Measurements from ENCODE around the gene ACSM4. TPM values are rescaled to one million over a fixed set of nuclear protein-coding genes. Genes with fewer than 3 reads are reported as not detected.

The ACSM4 gene
- total RNA-seq, 1 experiment from 2014 or later = not detected

DNA sequence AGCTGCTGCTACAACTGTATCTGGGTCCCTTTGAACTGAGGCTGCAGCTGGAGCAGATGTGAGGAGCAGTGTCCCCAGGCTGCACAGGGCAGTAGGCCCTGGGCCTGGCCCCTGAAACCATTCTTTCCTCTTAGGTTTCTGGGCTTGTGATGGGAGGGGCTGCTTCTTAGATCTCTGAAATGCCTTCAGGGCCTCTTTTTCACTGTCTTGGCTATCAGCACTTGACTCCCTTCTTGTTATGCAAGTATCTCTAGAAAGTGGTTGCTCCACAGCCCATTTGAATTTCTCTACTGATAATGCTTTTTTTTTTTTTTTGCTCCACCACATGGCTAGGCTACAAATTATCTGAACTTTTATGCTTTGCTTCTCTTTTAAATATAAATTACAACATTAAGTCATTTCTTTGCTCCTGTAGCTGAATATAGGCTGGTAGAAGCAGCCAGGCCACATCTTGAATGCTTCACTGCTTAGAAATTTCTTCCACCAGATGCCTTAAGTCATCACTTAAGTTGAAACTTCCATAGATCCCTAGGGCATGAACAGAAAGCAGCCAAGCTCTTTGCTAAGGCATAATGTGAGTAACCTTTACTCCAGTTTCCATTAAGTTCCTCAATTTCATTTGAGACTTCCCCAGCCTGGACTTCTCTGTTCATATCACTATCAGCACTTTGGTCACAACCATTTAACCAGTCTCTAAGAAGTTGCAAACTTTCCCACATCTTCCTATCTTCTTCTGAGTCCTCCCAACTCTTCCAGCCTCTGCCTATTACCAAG lies 41.1 kb downstream of the ACSM4 start:
- H3K27ac ChIP-seq (ENCODE audit: low read length) = no peak overlapping the region
- H3K79me2 ChIP-seq (ENCODE audit: low read length) = no peaks in the 10 kb centered on the region
- no peak overlapping the region for H2AFZ ChIP-seq (ENCODE audit: low read length)
- POLR2A ChIA-PET (ENCODE audit: unreplicated experiment) = no interaction called here
- no peaks in the 10 kb centered on the region for H3K9me2 ChIP-seq (replicated peaks; ENCODE audit: low read length)
- CTCF ChIA-PET = no interaction called here
- no peaks in the 10 kb centered on the region for H3F3A ChIP-seq (ENCODE audit: low read length, unreplicated experiment)
- no peak for DNase-seq
- no peak for TF ChIP-seq EZH2 (IDR thresholded peaks at IDR 0.05; ENCODE audit: low read length, unreplicated experiment)
- no peak for TF ChIP-seq EZH2phosphoT487 (IDR thresholded peaks at IDR 0.05; ENCODE audit: borderline replicate concordance, low read length)
- TF ChIP-seq, protein P1, sequence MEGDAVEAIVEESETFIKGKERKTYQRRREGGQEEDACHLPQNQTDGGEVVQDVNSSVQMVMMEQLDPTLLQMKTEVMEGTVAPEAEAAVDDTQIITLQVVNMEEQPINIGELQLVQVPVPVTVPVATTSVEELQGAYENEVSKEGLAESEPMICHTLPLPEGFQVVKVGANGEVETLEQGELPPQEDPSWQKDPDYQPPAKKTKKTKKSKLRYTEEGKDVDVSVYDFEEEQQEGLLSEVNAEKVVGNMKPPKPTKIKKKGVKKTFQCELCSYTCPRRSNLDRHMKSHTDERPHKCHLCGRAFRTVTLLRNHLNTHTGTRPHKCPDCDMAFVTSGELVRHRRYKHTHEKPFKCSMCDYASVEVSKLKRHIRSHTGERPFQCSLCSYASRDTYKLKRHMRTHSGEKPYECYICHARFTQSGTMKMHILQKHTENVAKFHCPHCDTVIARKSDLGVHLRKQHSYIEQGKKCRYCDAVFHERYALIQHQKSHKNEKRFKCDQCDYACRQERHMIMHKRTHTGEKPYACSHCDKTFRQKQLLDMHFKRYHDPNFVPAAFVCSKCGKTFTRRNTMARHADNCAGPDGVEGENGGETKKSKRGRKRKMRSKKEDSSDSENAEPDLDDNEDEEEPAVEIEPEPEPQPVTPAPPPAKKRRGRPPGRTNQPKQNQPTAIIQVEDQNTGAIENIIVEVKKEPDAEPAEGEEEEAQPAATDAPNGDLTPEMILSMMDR (conservative IDR thresholded peaks at IDR 0.05; ENCODE audit: low read depth, low read length) = no peak
- H3K27me3 ChIP-seq (ENCODE audit: low read length) = no peaks in the 10 kb centered on the region
- intact Hi-C loops (cut with micrococcal nuclease) = no loop called here
- BruUV-seq (replicated peaks) = no TSS peak
- ATAC-seq = no peak
- no peaks in the 10 kb centered on the region for H3K36me3 ChIP-seq (ENCODE audit: low read depth, low read length)
- H4K20me1 ChIP-seq (ENCODE audit: low read length) = no peaks in the 10 kb centered on the region
- no peak overlapping the region for H3K4me3 ChIP-seq (ENCODE audit: low read length)
- no peaks in the 10 kb centered on the region for H3K4me1 ChIP-seq (ENCODE audit: insufficient read depth, low read length)
- H3K9me3 ChIP-seq (ENCODE audit: low read length) = no peaks in the 10 kb centered on the region
- no peak overlapping the region for H3K4me2 ChIP-seq (ENCODE audit: low read length)
- no peak overlapping the region for H3K9ac ChIP-seq (ENCODE audit: low read length)

DNA sequence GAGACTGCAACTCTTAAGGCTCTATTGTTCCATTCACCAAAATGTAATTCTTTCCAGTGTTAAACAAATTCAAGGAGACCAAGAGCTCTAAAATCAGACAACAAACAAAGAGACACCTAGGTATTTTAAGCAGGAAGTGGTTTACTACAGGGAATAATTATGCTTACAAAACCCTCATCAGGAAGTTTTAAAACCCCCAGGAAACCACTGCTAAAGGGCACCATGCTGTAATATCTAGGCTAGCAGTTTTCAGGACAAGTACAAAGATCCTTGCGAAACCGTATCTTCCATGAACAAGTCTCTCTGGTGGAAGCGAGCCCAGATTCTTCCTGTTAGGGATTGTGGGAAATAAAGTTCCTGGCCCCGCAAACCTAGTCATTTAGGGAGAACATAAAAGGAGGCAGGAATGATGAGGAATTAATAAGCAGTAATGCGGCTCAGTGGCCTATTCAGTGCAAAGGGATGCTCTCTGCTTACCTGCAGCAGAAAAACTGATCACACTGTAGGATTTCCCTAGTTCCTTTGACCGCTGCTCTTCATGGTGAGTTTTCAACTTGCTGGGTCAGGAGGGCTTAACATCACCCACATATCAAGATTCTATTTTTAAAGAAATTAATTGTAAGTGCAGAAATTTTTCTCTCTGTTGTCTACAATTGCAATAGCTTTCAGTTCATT lies 42.8 kb downstream of the ACSM4 start:
- ChIA-PET CTCF (no interaction called here), POLR2A (ENCODE audit: unreplicated experiment) (no interaction called here)
- H3K9me2 ChIP-seq (replicated peaks; ENCODE audit: low read length) = no peaks in the 10 kb centered on the region
- no peaks in the 10 kb centered on the region for H3K4me1 ChIP-seq (ENCODE audit: insufficient read depth, low read length)
- no peak overlapping the region for H3K4me3 ChIP-seq (ENCODE audit: low read length)
- H3F3A ChIP-seq (ENCODE audit: low read length, unreplicated experiment) = no peaks in the 10 kb centered on the region
- H3K4me2 ChIP-seq (ENCODE audit: low read length) = no peak overlapping the region
- no peak overlapping the region for H3K9ac ChIP-seq (ENCODE audit: low read length)
- H3K27me3 ChIP-seq (ENCODE audit: low read length) = no peaks in the 10 kb centered on the region
- H3K79me2 ChIP-seq (ENCODE audit: low read length) = no peaks in the 10 kb centered on the region
- DNase-seq = no peak
- no peak overlapping the region for H3K27ac ChIP-seq (ENCODE audit: low read length)
- intact Hi-C loops (cut with micrococcal nuclease) = no loop called here
- BruUV-seq (replicated peaks) = no TSS peak
- TF ChIP-seq, protein P1 (conservative IDR thresholded peaks at IDR 0.05; ENCODE audit: low read depth, low read length) = no peak
- no peak for TF ChIP-seq EZH2phosphoT487 (IDR thresholded peaks at IDR 0.05; ENCODE audit: borderline replicate concordance, low read length)
- TF ChIP-seq EZH2 (IDR thresholded peaks at IDR 0.05; ENCODE audit: low read length, unreplicated experiment) = no peak
- no peaks in the 10 kb centered on the region for H3K9me3 ChIP-seq (ENCODE audit: low read length)
- H4K20me1 ChIP-seq (ENCODE audit: low read length) = no peaks in the 10 kb centered on the region
- H2AFZ ChIP-seq (ENCODE audit: low read length) = no peak overlapping the region
- no peak for ATAC-seq
- H3K36me3 ChIP-seq (ENCODE audit: low read depth, low read length) = no peaks in the 10 kb centered on the region

DNA sequence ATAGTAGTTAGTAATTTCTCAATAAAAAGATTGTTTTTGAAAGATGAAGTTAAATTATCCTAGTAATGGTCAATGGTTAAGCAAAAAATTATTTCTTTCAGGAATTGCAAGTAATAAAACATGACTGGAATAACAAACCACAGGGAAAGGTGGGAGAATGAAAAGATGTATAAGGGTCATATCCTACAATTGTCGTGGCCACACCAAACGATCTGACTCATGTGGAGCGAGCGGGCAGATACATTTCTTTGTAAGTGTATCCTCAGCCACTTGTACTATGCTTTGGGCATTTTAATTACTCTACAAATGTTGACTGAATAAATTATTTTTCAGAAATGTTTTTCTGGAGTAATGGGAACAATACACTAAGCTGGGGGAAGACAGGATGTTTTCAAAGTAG lies 45.5 kb downstream of the ACSM4 start:
- Histone ChIP-seq H3K27ac (ENCODE audit: low read length) (no peak overlapping the region), H3K4me2 (ENCODE audit: low read length) (no peak overlapping the region), H3K4me1 (ENCODE audit: insufficient read depth, low read length) (no peaks in the 10 kb centered on the region), H3K9me3 (ENCODE audit: low read length) (no peaks in the 10 kb centered on the region), H2AFZ (ENCODE audit: low read length) (no peak overlapping the region), H3K4me3 (ENCODE audit: low read length) (no peak overlapping the region), H3K79me2 (ENCODE audit: low read length) (no peaks in the 10 kb centered on the region), H4K20me1 (ENCODE audit: low read length) (no peaks in the 10 kb centered on the region), H3K36me3 (ENCODE audit: low read depth, low read length) (no peaks in the 10 kb centered on the region), H3F3A (ENCODE audit: low read length, unreplicated experiment) (no peaks in the 10 kb centered on the region), H3K9ac (ENCODE audit: low read length) (no peak overlapping the region), H3K27me3 (ENCODE audit: low read length) (no peaks in the 10 kb centered on the region), H3K9me2 (replicated peaks; ENCODE audit: low read length) (no peaks in the 10 kb centered on the region)
- ATAC-seq (no peak), DNase-seq (no peak)
- CTCF ChIA-PET = no interaction called here
- no TSS peak for BruUV-seq (replicated peaks)
- POLR2A ChIA-PET (ENCODE audit: unreplicated experiment) = no interaction called here
- TF ChIP-seq, protein P1 (conservative IDR thresholded peaks at IDR 0.05; ENCODE audit: low read depth, low read length) = no peak
- TF ChIP-seq EZH2 (IDR thresholded peaks at IDR 0.05; ENCODE audit: low read length, unreplicated experiment) (no peak), EZH2phosphoT487 (IDR thresholded peaks at IDR 0.05; ENCODE audit: borderline replicate concordance, low read length) (no peak)
- intact Hi-C loops (cut with micrococcal nuclease) = no loop called here
